ENCODE results near the gene TNS1. TPM values are rescaled to one million over a fixed set of nuclear protein-coding genes. Genes with fewer than 3 reads are reported as not detected.

Gene TNS1
- total RNA-seq, 1 experiment from 2014 or later, result 1.5 TPM

GRCh38 chr2:217954051-217954450, 48.7 kb downstream of the TNS1 start:
- no peak for TF ChIP-seq CTCF (conservative IDR thresholded peaks at IDR 0.05; ENCODE audit: low read depth, low read length)
- TF ChIP-seq EZH2phosphoT487 (IDR thresholded peaks at IDR 0.05; ENCODE audit: borderline replicate concordance, low read length), result no peak
- TF ChIP-seq EZH2 (IDR thresholded peaks at IDR 0.05; ENCODE audit: low read length, unreplicated experiment), result no peak
- Histone ChIP-seq H3K9me3 (ENCODE audit: low read length) (no peaks in the 10 kb centered on the region), H3K36me3 (ENCODE audit: low read depth, low read length) (no peaks in the 10 kb centered on the region), H2AFZ (ENCODE audit: low read length) (no peak overlapping the region), H3K79me2 (ENCODE audit: low read length) (no peaks in the 10 kb centered on the region), H3F3A (ENCODE audit: low read length, unreplicated experiment) (no peaks in the 10 kb centered on the region), H3K9ac (ENCODE audit: low read length) (no peak overlapping the region), H3K27me3 (ENCODE audit: low read length) (peaks cover 89% of the 10 kb centered on the region), H3K4me3 (ENCODE audit: low read length) (no peak overlapping the region), H3K9me2 (replicated peaks; ENCODE audit: low read length) (no peaks in the 10 kb centered on the region), H3K4me1 (ENCODE audit: insufficient read depth, low read length) (no peaks in the 10 kb centered on the region), H4K20me1 (ENCODE audit: low read length) (no peaks in the 10 kb centered on the region), H3K27ac (ENCODE audit: low read length) (no peak overlapping the region), H3K4me2 (ENCODE audit: low read length) (no peak overlapping the region)
- intact Hi-C loops (cut with micrococcal nuclease), result no loop called here
- CTCF ChIA-PET, result no interaction called here
- no TSS peak for BruUV-seq (replicated peaks)
- DNase-seq (no peak), ATAC-seq (no peak)
- POLR2A ChIA-PET (ENCODE audit: unreplicated experiment), result no interaction called here

GRCh38 chr2:217953531-217953932, 49.3 kb downstream of the TNS1 start:
- POLR2A ChIA-PET (ENCODE audit: unreplicated experiment), result no interaction called here

More at GRCh38 chr2:217953531-217953932, 49.3 kb downstream of the TNS1 start:
- ATAC-seq, result no peak
- no peaks in the 10 kb centered on the region for H3F3A ChIP-seq (ENCODE audit: low read length, unreplicated experiment)
- no peaks in the 10 kb centered on the region for H3K9me2 ChIP-seq (replicated peaks; ENCODE audit: low read length)
- peaks cover 89% of the 10 kb centered on the region for H3K27me3 ChIP-seq (ENCODE audit: low read length)
- H3K27ac ChIP-seq (ENCODE audit: low read length), result no peak overlapping the region
- TF ChIP-seq CTCF (conservative IDR thresholded peaks at IDR 0.05; ENCODE audit: low read depth, low read length) (no peak), EZH2 (IDR thresholded peaks at IDR 0.05; ENCODE audit: low read length, unreplicated experiment) (no peak), EZH2phosphoT487 (IDR thresholded peaks at IDR 0.05; ENCODE audit: borderline replicate concordance, low read length) (no peak)
- no peak overlapping the region for H2AFZ ChIP-seq (ENCODE audit: low read length)
- H3K4me1 ChIP-seq (ENCODE audit: insufficient read depth, low read length), result no peaks in the 10 kb centered on the region
- no peaks in the 10 kb centered on the region for H3K9me3 ChIP-seq (ENCODE audit: low read length)
- H3K9ac ChIP-seq (ENCODE audit: low read length), result no peak overlapping the region
- H3K4me2 ChIP-seq (ENCODE audit: low read length), result no peak overlapping the region
- CTCF ChIA-PET, result no interaction called here
- no TSS peak for BruUV-seq (replicated peaks)
- H3K36me3 ChIP-seq (ENCODE audit: low read depth, low read length), result no peaks in the 10 kb centered on the region
- H3K79me2 ChIP-seq (ENCODE audit: low read length), result no peaks in the 10 kb centered on the region
- no peak overlapping the region for H3K4me3 ChIP-seq (ENCODE audit: low read length)
- intact Hi-C loops (cut with micrococcal nuclease), result no loop called here
- H4K20me1 ChIP-seq (ENCODE audit: low read length), result no peaks in the 10 kb centered on the region
- no peak for DNase-seq
